Stomach (tissue), 9 donors: ENCODE measurements around the gene OPRL1. TPM values are rescaled to one million over a fixed set of nuclear protein-coding genes. Genes with fewer than 3 reads are reported as not detected.

ENCODE experiments used
- DNase-seq, 2 donors: peaks; one replicate each; pipeline versions ENCODE4 v3.0.0 to v3.0.0-alpha.2; 2013 to 2019
- H3K27ac ChIP-seq, 5 donors: fragments of 200-600 bp in 4 of 5; sonication (generic) in 4 of 5; one replicate each; pipeline ENCODE4 v1.5.1; 2013 to 2019; ENCODE audit warnings: mild to moderate bottlenecking in 1 of 5, moderate library complexity in 1 of 5
- H3K27me3 ChIP-seq, 3 donors: fragments of 200-600 bp; sonication (generic); one replicate each; pipeline ENCODE4 v1.5.1; 2017 to 2019; ENCODE audit warnings: mixed run types in 1 of 3
- H3K36me3 ChIP-seq, 4 donors: fragments of 200-600 bp; sonication (generic); 1 replicate in 3 of 4; 2 replicates in 1 of 4; pipeline ENCODE4 v1.5.1; 2016 to 2019
- H3K4me1 ChIP-seq, 4 donors: fragments of 200-600 bp; sonication (generic); one replicate each; pipeline ENCODE4 v1.5.1; 2016 to 2019
- H3K4me3 ChIP-seq, 4 donors: fragments of 200-600 bp; sonication (generic) in 3 of 4; one replicate each; pipeline ENCODE4 v1.5.1; 2016 to 2019; ENCODE audit warnings: mild to moderate bottlenecking in 1 of 4
- H3K9me3 ChIP-seq, 4 donors: fragments of 200-600 bp; sonication (generic); one replicate each; pipeline ENCODE4 v1.5.1; 2016 to 2019
- CTCF ChIP-seq, 7 experiments: fragments of 450-650 bp in 4 of 7; fragments of 200-600 bp in 3 of 7; sonication (generic) in 3 of 7; IDR thresholded peaks; one replicate each; pipeline ENCODE4 v1.5.1; 2016 to 2019; ENCODE audit warnings: antibody characterized with exemption in 7 of 7, control low read depth in 2 of 7, mild to moderate bottlenecking in 1 of 7
- EP300 ChIP-seq: sonication (generic); formaldehyde crosslinking; IDR thresholded peaks from one replicate; pipeline ENCODE4 v1.6.1; 2017; ENCODE audit warnings: antibody characterized with exemption
- POLR2A ChIP-seq, 4 donors: fragments of 450-650 bp; IDR thresholded peaks; one replicate each; pipeline ENCODE4 v1.6.1; 2016; ENCODE audit warnings: antibody characterized with exemption in 4 of 4, control low read depth in 2 of 4, mild to moderate bottlenecking in 1 of 4, moderate library complexity in 1 of 4
- POLR2AphosphoS5 ChIP-seq, 3 donors: sonication (generic); formaldehyde crosslinking; IDR thresholded peaks; one replicate each; pipeline ENCODE4 v1.6.1; 2016; ENCODE audit warnings: antibody characterized with exemption in 3 of 3
- WGBS, 5 donors: extraction: QIAGEN DNeasy Blood & Tissue Kit in 3 of 5; methylation state at CpG; one replicate each; pipeline versions ENCODE4 v1.1.5 to v1.1.7; 2013 to 2018; 5-methylcytosine and 5-hydroxymethylcytosine counted together
- intact Hi-C: fragments of 100-400 bp; cut with DNase I; formaldehyde crosslinking; loops from one replicate; pipeline ENCODE4 v1.15.1; 2023; ENCODE audit warnings: low total_unique reads
- polyA plus RNA-seq, 3 donors: library from polyadenylated mRNA; stranded (reverse); fragments of 200-250 nt; gene quantifications; one replicate each; pipeline ENCODE4 v1.2.3, GENCODE V29; 2013
- total RNA-seq, 5 donors: library from RNA; depleted of rRNA; stranded (reverse); fragments of >200 nt; gene quantifications; one replicate each; pipeline versions ENCODE4 v1.1.0 to v1.2.3, GENCODE V29; 2014 to 2016
- donor health status: healthy with polysubstance abuse.
- donor health status: Bipolar disorder and iron deficiency.
- donor health status: healthy.

OPRL1 gene
- total and polyA plus RNA-seq, 8 donors, result 0.18 to 4.7 (median 0.40) TPM; not detected in 4

- H3K4me1 ChIP-seq, result peaks cover 32 to 60% (median 55%) of the 10 kb centered on the region in 4 donors
- peaks cover 0 to 20% (median 19%) of the 10 kb centered on the region in 4 donors for H3K36me3 ChIP-seq
- H3K27me3 ChIP-seq, result peaks cover 0 to 84% (median 64%) of the 10 kb centered on the region in 3 donors
- peak overlapping the region; percentile 23 to 63 (median 57) for H3K27ac ChIP-seq
- no peak for TF ChIP-seq EP300
- TF ChIP-seq CTCF (IDR thresholded peaks at IDR 0.05), result peak in 5 of 7 experiments; percentile 44 to 79 (median 72)
- TF ChIP-seq POLR2AphosphoS5 (IDR thresholded peaks at IDR 0.05), result peak in 1 of 3 donors; percentile 3
- 0 to 1% (median 0%) methylated on average over 3 to 91 of the region's 91 CpGs for WGBS, 5 donors
- peak; percentile 78 to 93 for DNase-seq
- intact Hi-C loops, result no loop called here
- H3K9me3 ChIP-seq, result no peaks in the 10 kb centered on the region
- peak overlapping the region; percentile 48 to 67 (median 54) for H3K4me3 ChIP-seq
Observed at GRCh38 chr20:64038565-64039292, 41.2 kb upstream of the OPRL1 start.

GRCh38 chr20:64039293-64040160, 40.4 kb upstream of the OPRL1 start:
- no peak for TF ChIP-seq POLR2AphosphoS5 (IDR thresholded peaks at IDR 0.05)
- no peak for TF ChIP-seq POLR2A (IDR thresholded peaks at IDR 0.05)
- no peak for TF ChIP-seq CTCF (IDR thresholded peaks at IDR 0.05)
- no peak for TF ChIP-seq EP300
- Histone ChIP-seq H3K36me3 (peaks cover 0 to 12% (median 12%) of the 10 kb centered on the region in 4 donors), H3K27ac (peak overlapping the region in 4 of 5 donors; percentile 54 to 63 (median 59))

GRCh38 chr20:64040231-64041039, 39.4 kb upstream of the OPRL1 start:
- intact Hi-C loops, result no loop called here
- TF ChIP-seq POLR2AphosphoS5 (IDR thresholded peaks at IDR 0.05) (no peak), POLR2A (IDR thresholded peaks at IDR 0.05) (no peak), EP300 (no peak), CTCF (IDR thresholded peaks at IDR 0.05) (no peak)
- Histone ChIP-seq H3K27ac (peak overlapping the region in 2 of 5 donors; percentile 5 to 61), H3K36me3 (peaks cover 0 to 3% (median 3%) of the 10 kb centered on the region in 4 donors), H3K4me3 (no peak overlapping the region), H3K9me3 (no peaks in the 10 kb centered on the region), H3K27me3 (peaks cover 3 to 99% (median 72%) of the 10 kb centered on the region in 3 donors), H3K4me1 (peaks cover 32 to 58% (median 53%) of the 10 kb centered on the region in 4 donors)
- no peak for DNase-seq
- 65 to 75% (median 68%) methylated on average over 9 to 12 of the region's 12 CpGs for WGBS, 5 donors

More at GRCh38 chr20:64039293-64040160, 40.4 kb upstream of the OPRL1 start:
- Histone ChIP-seq H3K4me3 (peak overlapping the region; percentile 48 to 67 (median 54)), H3K27me3 (peaks cover 0 to 90% (median 64%) of the 10 kb centered on the region in 3 donors), H3K9me3 (no peaks in the 10 kb centered on the region), H3K4me1 (peaks cover 32 to 59% (median 54%) of the 10 kb centered on the region in 4 donors)
- no peak for DNase-seq
- 8 to 16% (median 14%) methylated on average over 14 to 17 of the region's 17 CpGs for WGBS, 5 donors
- intact Hi-C loops, result no loop called here
